Right lung (tissue), 5 donors: Measurements from ENCODE around the gene ARHGAP15. TPM values are rescaled to one million over a fixed set of nuclear protein-coding genes. Genes with fewer than 3 reads are reported as not detected.

Experiments
- DNase-seq, 2 donors: peaks; one replicate each; pipeline ENCODE4 v3.0.0-alpha.2; 2013
- polyA plus RNA-seq, 5 donors: library from polyadenylated mRNA; unstranded; fragments of 120-200 nt; gene quantifications; one replicate each; pipeline versions ENCODE4 v1.2.1 to v1.2.3, GENCODE V29; 2013; ENCODE audit warnings: inconsistent platforms in 1 of 5, low replicate concordance in 1 of 5; ENCODE audit not compliant: insufficient read length in 5 of 5, insufficient read depth in 1 of 5

Gene ARHGAP15
- polyA plus RNA-seq, 5 donors, result 27.6 to 49.7 (median 35.1) TPM

- DNase-seq, result no peak
Measured at GRCh38 chr2:143808166-143808565, 678.9 kb downstream of the ARHGAP15 start.

DNA sequence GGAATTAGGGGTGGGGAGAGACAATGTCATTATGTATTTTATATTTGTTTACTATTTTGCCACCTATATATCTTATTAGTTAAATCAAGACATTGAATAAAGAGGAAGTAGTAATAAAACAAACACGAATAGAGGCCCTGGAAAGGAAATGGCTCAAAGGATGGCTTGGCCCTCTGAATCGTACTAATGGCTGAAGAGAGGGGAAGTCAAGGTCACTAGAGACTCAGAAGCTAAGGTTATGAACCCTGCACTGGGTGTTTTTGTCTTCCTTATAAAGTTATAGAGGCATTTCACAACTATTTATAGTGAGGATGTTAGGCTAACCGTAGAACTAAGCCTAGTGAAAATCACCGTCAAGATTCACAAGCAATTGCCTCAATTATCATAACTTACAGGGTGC, 685.9 kb downstream of the ARHGAP15 start:
- no peak for DNase-seq

GRCh38 chr2:143816916-143817315, 687.7 kb downstream of the ARHGAP15 start:
- DNase-seq, result no peak
